Measurements from ENCODE around the gene ZBTB3. TPM values are rescaled to one million over a fixed set of nuclear protein-coding genes. Genes with fewer than 3 reads are reported as not detected.
"Not testable (repeated sequence)": the region's sequence is repeated elsewhere in the genome, so short reads cannot be mapped to it uniquely, and the experiment has no call there.

Gene ZBTB3
- total and polyA plus RNA-seq, 2 donors = 3.2 to 10.5 TPM

GRCh38 chr11:62747475-62748160 is 6.3 kb downstream of the ZBTB3 start:
- H3K27ac ChIP-seq (ENCODE audit: low read depth) = no peak overlapping the region
- H3K4me1 ChIP-seq (ENCODE audit: insufficient read depth) = no peaks in the 10 kb centered on the region
- no peak overlapping the region for H3K4me3 ChIP-seq (ENCODE audit: low read depth, low read length)
- no peaks in the 10 kb centered on the region for H3K36me3 ChIP-seq (ENCODE audit: insufficient read depth)
- no peak for DNase-seq (ENCODE audit: extremely low spot score)
- 81% methylated on average over 9 of the region's 9 CpGs for WGBS

GRCh38 chr11:62737196-62737595 is 16.8 kb downstream of the ZBTB3 start:
- no peak for DNase-seq (ENCODE audit: extremely low spot score)
- Histone ChIP-seq H3K4me3 (ENCODE audit: low read depth, low read length) (no peak overlapping the region), H3K36me3 (ENCODE audit: insufficient read depth) (peaks cover 6% of the 10 kb centered on the region), H3K4me1 (ENCODE audit: insufficient read depth) (no peaks in the 10 kb centered on the region), H3K27ac (ENCODE audit: low read depth) (no peak overlapping the region)

- 75% methylated on average over 2 of the region's 2 CpGs for WGBS
- H3K27ac ChIP-seq (ENCODE audit: low read depth) = no peak overlapping the region
- H3K4me1 ChIP-seq (ENCODE audit: insufficient read depth) = no peaks in the 10 kb centered on the region
- no peak overlapping the region for H3K4me3 ChIP-seq (ENCODE audit: low read depth, low read length)
- H3K36me3 ChIP-seq (ENCODE audit: insufficient read depth) = peaks cover 5% of the 10 kb centered on the region
- DNase-seq (ENCODE audit: extremely low spot score) = no peak
These were observed 21.1 kb downstream of the ZBTB3 start for GRCh38 chr11:62732830-62733229.

GRCh38 chr11:62730076-62730475 is 23.9 kb downstream of the ZBTB3 start:
- not testable (repeated sequence) for DNase-seq (ENCODE audit: extremely low spot score); H3K36me3 ChIP-seq (ENCODE audit: insufficient read depth); H3K4me1 ChIP-seq (ENCODE audit: insufficient read depth); H3K27ac ChIP-seq (ENCODE audit: low read depth); H3K4me3 ChIP-seq (ENCODE audit: low read depth, low read length)
- 70% methylated on average over 14 of the region's 14 CpGs for WGBS

- under 1% methylated on average over 29 of the region's 29 CpGs for WGBS
- peak; percentile 79 for DNase-seq (ENCODE audit: extremely low spot score)
- Histone ChIP-seq H3K27ac (ENCODE audit: low read depth) (peak within 1 kb of the TSS; percentile 92), H3K36me3 (ENCODE audit: insufficient read depth) (peaks cover 5% of the 10 kb centered on the region), H3K4me1 (ENCODE audit: insufficient read depth) (peaks cover 4% of the 10 kb centered on the region), H3K4me3 (ENCODE audit: low read depth, low read length) (peak within 1 kb of the TSS; percentile 93)
These were observed 25.6 kb downstream of the ZBTB3 start, which contains the start of gene TTC9C for GRCh38 chr11:62728171-62728988. TTC9C (plus strand) TSS chr11:62728486; CDS start chr11:62728849, 363 bp downstream.

- Histone ChIP-seq H3K27ac (ENCODE audit: low read depth) (peak overlapping the region; percentile 69), H3K4me3 (ENCODE audit: low read depth, low read length) (peak overlapping the region; percentile 62), H3K36me3 (ENCODE audit: insufficient read depth) (peaks cover 4% of the 10 kb centered on the region), H3K4me1 (ENCODE audit: insufficient read depth) (peaks cover 4% of the 10 kb centered on the region)
- DNase-seq (ENCODE audit: extremely low spot score) = peak; percentile 99
- under 1% methylated on average over 20 of the region's 20 CpGs for WGBS
These were observed 26.1 kb downstream of the ZBTB3 start for GRCh38 chr11:62727872-62728170.

- WGBS = under 1% methylated on average over 72 of the region's 72 CpGs
- Histone ChIP-seq H3K36me3 (ENCODE audit: insufficient read depth) (peaks cover 6% of the 10 kb centered on the region), H3K4me3 (ENCODE audit: low read depth, low read length) (peak within 1 kb of the TSS; percentile 93), H3K27ac (ENCODE audit: low read depth) (peak within 1 kb of the TSS; percentile 92), H3K4me1 (ENCODE audit: insufficient read depth) (peaks cover 4% of the 10 kb centered on the region)
- DNase-seq (ENCODE audit: extremely low spot score) = peak; percentile 98
These were observed 26.6 kb downstream of the ZBTB3 start, which contains the start of gene HNRNPUL2 for GRCh38 chr11:62727165-62727871. HNRNPUL2 (minus strand) TSS chr11:62727457; CDS start chr11:62727156, 301 bp downstream.

- Histone ChIP-seq H3K4me1 (ENCODE audit: insufficient read depth) (peaks cover 4% of the 10 kb centered on the region), H3K27ac (ENCODE audit: low read depth) (peak overlapping the region; percentile 92), H3K4me3 (ENCODE audit: low read depth, low read length) (peak overlapping the region; percentile 93), H3K36me3 (ENCODE audit: insufficient read depth) (peaks cover 9% of the 10 kb centered on the region)
- under 1% methylated on average over 37 of the region's 37 CpGs for WGBS
- no peak for DNase-seq (ENCODE audit: extremely low spot score)
These were observed 27.1 kb downstream of the ZBTB3 start for GRCh38 chr11:62726915-62727164.

GRCh38 chr11:62726156-62726914 is 27.6 kb downstream of the ZBTB3 start:
- peaks cover 7% of the 10 kb centered on the region for H3K36me3 ChIP-seq (ENCODE audit: insufficient read depth)
- H3K4me3 ChIP-seq (ENCODE audit: low read depth, low read length) = peak overlapping the region; percentile 93
- peaks cover 4% of the 10 kb centered on the region for H3K4me1 ChIP-seq (ENCODE audit: insufficient read depth)
- peak overlapping the region; percentile 92 for H3K27ac ChIP-seq (ENCODE audit: low read depth)
- WGBS = under 1% methylated on average over 51 of the region's 51 CpGs
- no peak for DNase-seq (ENCODE audit: extremely low spot score)

- Histone ChIP-seq H3K4me3 (ENCODE audit: low read depth, low read length) (peak overlapping the region; percentile 93), H3K36me3 (ENCODE audit: insufficient read depth) (peaks cover 10% of the 10 kb centered on the region), H3K27ac (ENCODE audit: low read depth) (no peak overlapping the region), H3K4me1 (ENCODE audit: insufficient read depth) (peaks cover 4% of the 10 kb centered on the region)
- DNase-seq (ENCODE audit: extremely low spot score) = no peak
- WGBS = under 1% methylated on average over 7 of the region's 7 CpGs
These were observed 28.3 kb downstream of the ZBTB3 start for GRCh38 chr11:62725646-62726045.

GRCh38 chr11:62724171-62724570 is 29.8 kb downstream of the ZBTB3 start:
- Histone ChIP-seq H3K27ac (ENCODE audit: low read depth) (no peak overlapping the region), H3K4me3 (ENCODE audit: low read depth, low read length) (no peak overlapping the region), H3K36me3 (ENCODE audit: insufficient read depth) (peaks cover 17% of the 10 kb centered on the region), H3K4me1 (ENCODE audit: insufficient read depth) (peaks cover 4% of the 10 kb centered on the region)
- no peak for DNase-seq (ENCODE audit: extremely low spot score)
- whole genome bisulfite sequencing = 42% methylated on average over 8 of the region's 8 CpGs

GRCh38 chr11:62721994-62722393 is 32.0 kb downstream of the ZBTB3 start:
- no peak for DNase-seq (ENCODE audit: extremely low spot score)
- Histone ChIP-seq H3K4me3 (ENCODE audit: low read depth, low read length) (no peak overlapping the region), H3K36me3 (ENCODE audit: insufficient read depth) (peaks cover 20% of the 10 kb centered on the region), H3K27ac (ENCODE audit: low read depth) (no peak overlapping the region), H3K4me1 (ENCODE audit: insufficient read depth) (peaks cover 4% of the 10 kb centered on the region)
- 66% methylated on average over 7 of the region's 7 CpGs for WGBS

- Histone ChIP-seq H3K27ac (ENCODE audit: low read depth) (no peak overlapping the region), H3K4me1 (ENCODE audit: insufficient read depth) (peaks cover 4% of the 10 kb centered on the region), H3K4me3 (ENCODE audit: low read depth, low read length) (no peak overlapping the region), H3K36me3 (ENCODE audit: insufficient read depth) (peaks cover 27% of the 10 kb centered on the region)
- DNase-seq (ENCODE audit: extremely low spot score) = no peak
- 78% methylated on average over 2 of the region's 2 CpGs for WGBS
These were observed 34.5 kb downstream of the ZBTB3 start for GRCh38 chr11:62719302-62719978.
